ENCODE measurements around the gene RBM27. TPM values are rescaled to one million over a fixed set of nuclear protein-coding genes. Genes with fewer than 3 reads are reported as not detected.
A peak's percentile ranks its signal among the peaks of the same experiment; 100 is the strongest.
"Not testable (repeated sequence)": the region's sequence is repeated elsewhere in the genome, so short reads cannot be mapped to it uniquely, and the experiment has no call there.

The RBM27 gene
- total and polyA plus RNA-seq, 8 donors: 3.1 to 8.9 (median 4.8) TPM

- Histone ChIP-seq H3K27ac (no peak overlapping the region), H3K27me3 (no peaks in the 10 kb centered on the region), H3K36me3 (no peaks in the 10 kb centered on the region), H3K9me3 (no peaks in the 10 kb centered on the region), H3K4me3 (no peak overlapping the region), H3K4me1 (peaks cover 0 to 10% (median 0%) of the 10 kb centered on the region in 3 donors)
- DNase-seq (no peak), ATAC-seq (no peak), FAIRE-seq (no peak)
- no peak for TF ChIP-seq CTCF (IDR thresholded peaks at IDR 0.05)
- WGBS, 2 donors: 87 to 93% methylated on average over 1 of the region's 1 CpG
- intact Hi-C loops (cut with DNase I): no loop called here
These were observed 23.7 kb upstream of the RBM27 start for GRCh38 chr5:146179696-146180095.

- Histone ChIP-seq H3K27ac (peak overlapping the region in 2 of 4 donors; percentile 71 to 82), H3K4me3 (peak overlapping the region in 3 of 4 donors; percentile 40 to 77 (median 66)), H3K4me1 (peaks cover 0 to 10% (median 0%) of the 10 kb centered on the region in 3 donors)
- H3K27me3 ChIP-seq; FAIRE-seq; intact Hi-C loops (cut with DNase I); H3K36me3 ChIP-seq; ATAC-seq; H3K9me3 ChIP-seq: not testable (repeated sequence)
- DNase-seq: peak in 1 of 6 donors; percentile 20
- 90 to 92% methylated on average over 20 to 21 of the region's 21 CpGs for WGBS, 2 donors
These were observed 20.0 kb upstream of the RBM27 start for GRCh38 chr5:146183403-146183802.

GRCh38 chr5:146185161-146185560, 18.2 kb upstream of the RBM27 start:
- FAIRE-seq: no peak
- no peaks in the 10 kb centered on the region for H3K9me3 ChIP-seq

GRCh38 chr5:146188358-146188757, 15.0 kb upstream of the RBM27 start:
- Histone ChIP-seq H3K9me3 (no peaks in the 10 kb centered on the region), H3K27ac (no peak overlapping the region), H3K27me3 (no peaks in the 10 kb centered on the region), H3K4me3 (no peak overlapping the region), H3K36me3 (no peaks in the 10 kb centered on the region), H3K4me1 (no peaks in the 10 kb centered on the region)
- FAIRE-seq (no peak), ATAC-seq (no peak), DNase-seq (no peak)
- intact Hi-C loops (cut with DNase I): no loop called here
- 59 to 62% methylated on average over 1 of the region's 1 CpG for WGBS, 2 donors
- TF ChIP-seq CTCF (IDR thresholded peaks at IDR 0.05): no peak

More at GRCh38 chr5:146185161-146185560, 18.2 kb upstream of the RBM27 start:
- WGBS, 2 donors: 76 to 77% methylated on average over 2 of the region's 2 CpGs
- Histone ChIP-seq H3K36me3 (no peaks in the 10 kb centered on the region), H3K4me1 (peaks cover 0 to 10% (median 0%) of the 10 kb centered on the region in 3 donors), H3K27ac (no peak overlapping the region), H3K4me3 (no peak overlapping the region), H3K27me3 (no peaks in the 10 kb centered on the region)
- intact Hi-C loops (cut with DNase I): no loop called here
- no peak for TF ChIP-seq CTCF (IDR thresholded peaks at IDR 0.05)
- ATAC-seq (no peak), DNase-seq (no peak)

- DNase-seq (no peak), ATAC-seq (no peak), FAIRE-seq (no peak)
- Histone ChIP-seq H3K27me3 (no peaks in the 10 kb centered on the region), H3K36me3 (no peaks in the 10 kb centered on the region), H3K4me1 (no peaks in the 10 kb centered on the region), H3K4me3 (no peak overlapping the region), H3K9me3 (no peaks in the 10 kb centered on the region), H3K27ac (no peak overlapping the region)
- WGBS, 2 donors: 58 to 66% methylated on average over 3 of the region's 3 CpGs
- TF ChIP-seq CTCF (IDR thresholded peaks at IDR 0.05): no peak
- intact Hi-C loops (cut with DNase I): no loop called here
These were observed 10.8 kb upstream of the RBM27 start for GRCh38 chr5:146192571-146193043.

Measured in pancreas (tissue), 10 donors.